ENCODE data around the gene CACNA1H. TPM values are rescaled to one million over a fixed set of nuclear protein-coding genes. Genes with fewer than 3 reads are reported as not detected.

CACNA1H gene
- total RNA-seq, 5 donors from 2014 or later (not counting 1 experiment from before 2014, with no cell fraction given): 3.4 to 8.2 (median 4.8) TPM

- POLR2A ChIA-PET: no interaction called here
- Histone ChIP-seq H3K4me1 (ENCODE audit: control insufficient read depth in 1 of 2, extremely low read depth in 1 of 2, insufficient read depth in 2 of 2, low read length in 2 of 2) (peaks cover 4 to 19% of the 10 kb centered on the region in 2 experiments), H3K4me3 (ENCODE audit: control insufficient read depth in 1 of 2, extremely low read depth in 1 of 2, low read length in 1 of 2) (no peak overlapping the region), H3K9me3 (no peaks in the 10 kb centered on the region), H3K27me3 (replicated peaks in 1 of 2; ENCODE audit: control insufficient read depth in 2 of 2, extremely low read depth in 1 of 2, insufficient read depth in 2 of 2, low read length in 1 of 2) (peaks cover 4 to 66% of the 10 kb centered on the region in 2 experiments), H3K27ac (ENCODE audit: low read length) (no peak overlapping the region), H3K36me3 (ENCODE audit: control insufficient read depth in 2 of 2, extremely low read depth in 1 of 2, insufficient read depth in 1 of 2, low read length in 1 of 2) (no peaks in the 10 kb centered on the region)
- CTCF ChIA-PET: no interaction called here
- Mint-ChIP-seq H3K4me3 (no peak overlapping the region), H3K36me3 (no peaks in the 10 kb centered on the region), H3K27me3 (peaks cover 0 to 26% of the 10 kb centered on the region in 2 donors), H3K9me3 (no peaks in the 10 kb centered on the region), H3K27ac (no peak overlapping the region), H3K4me1 (peaks cover 0 to 2% (median 2%) of the 10 kb centered on the region in 3 donors)
- DNase-seq (no peak), ATAC-seq (replicated peaks in 1 of 4) (no peak)
- 87% methylated on average over 21 of the region's 35 CpGs for WGBS (ENCODE audit: insufficient coverage)
These were observed 3.4 kb downstream of the CACNA1H start for GRCh38 chr16:1156055-1156982.

GRCh38 chr16:1156983-1157638 is 4.2 kb downstream of the CACNA1H start:
- Mint-ChIP-seq H3K4me3 (no peak overlapping the region), H3K9me3 (no peaks in the 10 kb centered on the region), H3K27me3 (peaks cover 0 to 26% of the 10 kb centered on the region in 2 donors), H3K27ac (no peak overlapping the region), H3K4me1 (peaks cover 0 to 2% (median 0%) of the 10 kb centered on the region in 3 donors), H3K36me3 (no peaks in the 10 kb centered on the region)
- Histone ChIP-seq H3K27me3 (replicated peaks in 1 of 2; ENCODE audit: control insufficient read depth in 2 of 2, extremely low read depth in 1 of 2, insufficient read depth in 2 of 2, low read length in 1 of 2) (peaks cover 4 to 68% of the 10 kb centered on the region in 2 experiments), H3K4me3 (ENCODE audit: control insufficient read depth in 1 of 2, extremely low read depth in 1 of 2, low read length in 1 of 2) (no peak overlapping the region), H3K9me3 (no peaks in the 10 kb centered on the region), H3K36me3 (ENCODE audit: control insufficient read depth in 2 of 2, extremely low read depth in 1 of 2, insufficient read depth in 1 of 2, low read length in 1 of 2) (no peaks in the 10 kb centered on the region), H3K27ac (ENCODE audit: low read length) (no peak overlapping the region), H3K4me1 (ENCODE audit: control insufficient read depth in 1 of 2, extremely low read depth in 1 of 2, insufficient read depth in 2 of 2, low read length in 2 of 2) (peaks cover 4 to 14% of the 10 kb centered on the region in 2 experiments)
- ATAC-seq (replicated peaks in 1 of 4) (no peak), DNase-seq (no peak)
- ChIA-PET POLR2A (no interaction called here), CTCF (no interaction called here)
- 91% methylated on average over 45 of the region's 46 CpGs for WGBS (ENCODE audit: insufficient coverage)

- H3K27me3 Mint-ChIP-seq: peaks cover 0 to 28% of the 10 kb centered on the region in 2 donors
- ChIA-PET POLR2A (no interaction called here), CTCF (no interaction called here)
- no peak overlapping the region for H3K4me3 Mint-ChIP-seq
- H3K27ac ChIP-seq (ENCODE audit: low read length): no peak overlapping the region
- H3K4me1 ChIP-seq (ENCODE audit: control insufficient read depth in 1 of 2, extremely low read depth in 1 of 2, insufficient read depth in 2 of 2, low read length in 2 of 2): peaks cover 4 to 12% of the 10 kb centered on the region in 2 experiments
- WGBS (ENCODE audit: insufficient coverage): 88% methylated on average over 33 of the region's 40 CpGs
- H3K27me3 ChIP-seq (replicated peaks in 1 of 2; ENCODE audit: control insufficient read depth in 2 of 2, extremely low read depth in 1 of 2, insufficient read depth in 2 of 2, low read length in 1 of 2): peaks cover 4 to 71% of the 10 kb centered on the region in 2 experiments
- no peak overlapping the region for H3K4me3 ChIP-seq (ENCODE audit: control insufficient read depth in 1 of 2, extremely low read depth in 1 of 2, low read length in 1 of 2)
- DNase-seq (no peak), ATAC-seq (replicated peaks in 1 of 4) (no peak)
- H3K4me1 Mint-ChIP-seq: peaks cover 0 to 2% (median 0%) of the 10 kb centered on the region in 3 donors
- no peaks in the 10 kb centered on the region for H3K36me3 ChIP-seq (ENCODE audit: control insufficient read depth in 2 of 2, extremely low read depth in 1 of 2, insufficient read depth in 1 of 2, low read length in 1 of 2)
- H3K27ac Mint-ChIP-seq: no peak overlapping the region
- no peaks in the 10 kb centered on the region for H3K9me3 ChIP-seq
- H3K36me3 Mint-ChIP-seq: no peaks in the 10 kb centered on the region
- no peaks in the 10 kb centered on the region for H3K9me3 Mint-ChIP-seq
These were observed 4.9 kb downstream of the CACNA1H start for GRCh38 chr16:1157639-1158455.

- H3K4me1 Mint-ChIP-seq: peaks cover 0 to 2% (median 0%) of the 10 kb centered on the region in 3 donors
- H3K27ac ChIP-seq (ENCODE audit: low read length): no peak overlapping the region
- H3K4me3 Mint-ChIP-seq: no peak overlapping the region
- no peaks in the 10 kb centered on the region for H3K9me3 Mint-ChIP-seq
- peaks cover 0 to 28% of the 10 kb centered on the region in 2 donors for H3K27me3 Mint-ChIP-seq
- H3K27ac Mint-ChIP-seq: no peak overlapping the region
- H3K36me3 ChIP-seq (ENCODE audit: control insufficient read depth in 2 of 2, extremely low read depth in 1 of 2, insufficient read depth in 1 of 2, low read length in 1 of 2): no peaks in the 10 kb centered on the region
- CTCF ChIA-PET: no interaction called here
- DNase-seq: no peak
- no peak for ATAC-seq (replicated peaks in 1 of 4)
- H3K4me1 ChIP-seq (ENCODE audit: control insufficient read depth in 1 of 2, extremely low read depth in 1 of 2, insufficient read depth in 2 of 2, low read length in 2 of 2): peaks cover 4 to 12% of the 10 kb centered on the region in 2 experiments
- H3K9me3 ChIP-seq: no peaks in the 10 kb centered on the region
- no peak overlapping the region for H3K4me3 ChIP-seq (ENCODE audit: control insufficient read depth in 1 of 2, extremely low read depth in 1 of 2, low read length in 1 of 2)
- POLR2A ChIA-PET: no interaction called here
- WGBS (ENCODE audit: insufficient coverage): 69% methylated on average over 41 of the region's 65 CpGs
- H3K36me3 Mint-ChIP-seq: no peaks in the 10 kb centered on the region
- H3K27me3 ChIP-seq (replicated peaks in 1 of 2; ENCODE audit: control insufficient read depth in 2 of 2, extremely low read depth in 1 of 2, insufficient read depth in 2 of 2, low read length in 1 of 2): peaks cover 4 to 80% of the 10 kb centered on the region in 2 experiments
These were observed 5.8 kb downstream of the CACNA1H start for GRCh38 chr16:1158456-1159324.

- Histone ChIP-seq H3K36me3 (ENCODE audit: control insufficient read depth in 2 of 2, extremely low read depth in 1 of 2, insufficient read depth in 1 of 2, low read length in 1 of 2) (no peaks in the 10 kb centered on the region), H3K27ac (ENCODE audit: low read length) (no peak overlapping the region), H3K9me3 (no peaks in the 10 kb centered on the region), H3K4me3 (ENCODE audit: control insufficient read depth in 1 of 2, extremely low read depth in 1 of 2, low read length in 1 of 2) (no peak overlapping the region), H3K4me1 (ENCODE audit: control insufficient read depth in 1 of 2, extremely low read depth in 1 of 2, insufficient read depth in 2 of 2, low read length in 2 of 2) (peaks cover 0 to 4% of the 10 kb centered on the region in 2 experiments), H3K27me3 (replicated peaks in 1 of 2; ENCODE audit: control insufficient read depth in 2 of 2, extremely low read depth in 1 of 2, insufficient read depth in 2 of 2, low read length in 1 of 2) (peaks cover 4 to 77% of the 10 kb centered on the region in 2 experiments)
- Mint-ChIP-seq H3K4me1 (peaks cover 0 to 1% (median 0%) of the 10 kb centered on the region in 3 donors), H3K36me3 (no peaks in the 10 kb centered on the region), H3K9me3 (no peaks in the 10 kb centered on the region), H3K27me3 (peaks cover 0 to 29% of the 10 kb centered on the region in 2 donors), H3K27ac (no peak overlapping the region), H3K4me3 (no peak overlapping the region)
- POLR2A ChIA-PET: no interaction called here
- CTCF ChIA-PET: no interaction called here
- DNase-seq: no peak
- WGBS (ENCODE audit: insufficient coverage): 69% methylated on average over 24 of the region's 28 CpGs
- no peak for ATAC-seq (replicated peaks in 1 of 4)
These were observed 6.5 kb downstream of the CACNA1H start for GRCh38 chr16:1159325-1159972.
